ENCODE data around the gene RXRB. TPM values are rescaled to one million over a fixed set of nuclear protein-coding genes. Genes with fewer than 3 reads are reported as not detected.

The RXRB gene
- total and polyA plus RNA-seq, 2 donors (not counting 1 experiment from before 2014, with no cell fraction given), result 88.3 to 99.9 TPM

DNA sequence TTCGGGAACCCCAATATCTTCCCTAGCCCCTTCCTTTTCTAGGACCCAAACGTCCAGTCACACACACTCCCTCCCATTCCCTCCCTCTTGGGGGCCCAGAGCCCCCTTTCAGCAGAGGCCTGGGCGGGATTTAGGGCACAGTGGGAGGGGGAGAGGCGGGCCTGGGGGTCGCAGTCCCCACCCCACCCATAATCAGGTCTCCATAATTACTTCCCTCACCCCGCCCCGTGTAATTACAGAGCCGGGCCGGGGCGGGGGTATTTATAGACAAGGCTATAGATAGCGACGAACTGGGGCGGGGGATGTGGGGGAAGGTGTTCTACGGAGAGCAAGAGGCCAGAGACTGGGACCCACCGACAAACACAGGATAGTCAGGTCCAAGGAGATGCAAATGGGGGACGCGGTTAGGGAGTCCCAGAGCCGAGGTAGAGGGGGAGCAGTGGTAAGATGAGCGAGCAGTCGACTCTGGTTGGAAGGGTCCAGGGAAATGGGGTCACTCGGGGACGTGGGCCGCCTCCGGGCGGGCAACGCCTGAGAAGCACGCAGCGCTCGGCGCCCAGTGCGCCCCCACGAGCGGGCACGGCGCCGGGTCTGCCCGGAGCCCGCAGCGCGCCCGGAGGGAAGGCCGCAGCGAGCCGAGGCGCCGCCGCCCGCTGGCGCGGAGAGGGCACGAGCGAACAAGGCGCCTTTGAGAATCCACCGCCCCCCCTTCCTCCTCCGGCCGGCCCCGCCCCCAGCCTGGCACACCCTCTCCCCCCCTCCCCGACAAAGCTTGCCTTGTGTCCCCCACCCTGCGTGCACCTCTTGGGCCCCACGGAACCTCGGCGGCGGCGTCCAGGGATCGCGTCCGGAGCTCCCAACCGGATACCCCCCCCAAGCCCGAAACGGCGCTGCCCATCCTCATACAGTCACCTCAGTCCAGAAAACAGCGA is 7.5 kb downstream of the RXRB start:
- Mint-ChIP-seq H3K9me3 (ENCODE audit: insufficient read depth) (no peaks in the 10 kb centered on the region), H3K4me3 (peak overlapping the region; percentile 90), H3K27me3 (peaks cover 22% of the 10 kb centered on the region), H3K27ac (peak overlapping the region; percentile 53), H3K4me1 (peaks cover 29% of the 10 kb centered on the region)
- peaks cover 0 to 37% of the 10 kb centered on the region in 2 experiments for H3K36me3 ChIP-seq (replicated peaks in 1 of 2; ENCODE audit: control extremely low read depth in 1 of 2, control insufficient read depth in 1 of 2, extremely low read depth in 1 of 2, insufficient read depth in 2 of 2, low read length in 1 of 2)
- ChIA-PET POLR2A (interaction anchor here (0.6 kb wide), 1 partner anchor 57 kb away, joined by 3 read pairs; no protein-coding TSS in a partner anchor), CTCF (interaction anchor here (1.0 kb wide), 1 partner anchor 72 kb away, joined by 3 read pairs; no protein-coding TSS in a partner anchor)
- H2AFZ ChIP-seq (ENCODE audit: insufficient read depth, low read depth, low read length, poor library complexity, severe bottlenecking), result peak overlapping the region; percentile 60
- H3K4me3 ChIP-seq (ENCODE audit: control extremely low read depth in 1 of 5, extremely low read depth in 1 of 5, insufficient read depth in 1 of 5, low read depth in 2 of 5, low read length in 4 of 5), result peak overlapping the region in 4 of 5 experiments; percentile 40 to 60 (median 50)
- H4K20me1 ChIP-seq (ENCODE audit: control insufficient read depth, insufficient read depth, low read length, poor library complexity, severe bottlenecking), result peaks cover 9% of the 10 kb centered on the region
- ATAC-seq (ENCODE audit: low read depth) (peak; percentile 52), DNase-seq (peak; percentile 65)
- peak overlapping the region; percentile 98 for H3K4me2 ChIP-seq (replicated peaks; ENCODE audit: low read depth, low read length, poor library complexity, severe bottlenecking)
- H3K27me3 ChIP-seq (replicated peaks in 1 of 4; ENCODE audit: control extremely low read depth in 1 of 4, control insufficient read depth in 3 of 4, insufficient read depth in 4 of 4, low read length in 3 of 4), result peaks cover 0 to 42% (median 15%) of the 10 kb centered on the region in 4 experiments
- peaks cover 21 to 28% of the 10 kb centered on the region in 2 donors for H3K4me1 ChIP-seq (ENCODE audit: control insufficient read depth in 2 of 2, insufficient read depth in 2 of 2, low read length in 2 of 2)
- no peak overlapping the region for H3K27ac ChIP-seq (ENCODE audit: low read length in 2 of 2)
- intact Hi-C loops (cut with micrococcal nuclease), result loop anchor here (2.0 kb wide), 1 partner anchor 16 kb away; the partner anchor contains the start of gene RING1
- 1% methylated on average over 37 of the region's 72 CpGs for WGBS (ENCODE audit: insufficient coverage)
- H3K9ac ChIP-seq (ENCODE audit: low read length), result peak overlapping the region; percentile 67
- H3K9me3 ChIP-seq (ENCODE audit: control extremely low read depth in 1 of 3, control insufficient read depth in 2 of 3, insufficient read depth in 1 of 3, low read length in 2 of 3), result peaks cover 0 to 8% (median 0%) of the 10 kb centered on the region in 3 donors
- H3K79me2 ChIP-seq (ENCODE audit: control insufficient read depth, insufficient read depth, low read length), result peaks cover 4% of the 10 kb centered on the region
- TF ChIP-seq, protein P1, sequence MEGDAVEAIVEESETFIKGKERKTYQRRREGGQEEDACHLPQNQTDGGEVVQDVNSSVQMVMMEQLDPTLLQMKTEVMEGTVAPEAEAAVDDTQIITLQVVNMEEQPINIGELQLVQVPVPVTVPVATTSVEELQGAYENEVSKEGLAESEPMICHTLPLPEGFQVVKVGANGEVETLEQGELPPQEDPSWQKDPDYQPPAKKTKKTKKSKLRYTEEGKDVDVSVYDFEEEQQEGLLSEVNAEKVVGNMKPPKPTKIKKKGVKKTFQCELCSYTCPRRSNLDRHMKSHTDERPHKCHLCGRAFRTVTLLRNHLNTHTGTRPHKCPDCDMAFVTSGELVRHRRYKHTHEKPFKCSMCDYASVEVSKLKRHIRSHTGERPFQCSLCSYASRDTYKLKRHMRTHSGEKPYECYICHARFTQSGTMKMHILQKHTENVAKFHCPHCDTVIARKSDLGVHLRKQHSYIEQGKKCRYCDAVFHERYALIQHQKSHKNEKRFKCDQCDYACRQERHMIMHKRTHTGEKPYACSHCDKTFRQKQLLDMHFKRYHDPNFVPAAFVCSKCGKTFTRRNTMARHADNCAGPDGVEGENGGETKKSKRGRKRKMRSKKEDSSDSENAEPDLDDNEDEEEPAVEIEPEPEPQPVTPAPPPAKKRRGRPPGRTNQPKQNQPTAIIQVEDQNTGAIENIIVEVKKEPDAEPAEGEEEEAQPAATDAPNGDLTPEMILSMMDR (IDR thresholded peaks at IDR 0.05), result no peak
- no peak for TF ChIP-seq EZH2 (IDR thresholded peaks at IDR 0.05; ENCODE audit: borderline replicate concordance, insufficient read depth, low read depth, low read length, poor library complexity, severe bottlenecking)

All from B cell (primary cell).